GM12878 (cell line): ENCODE results near the gene MAML2. TPM values are rescaled to one million over a fixed set of nuclear protein-coding genes. Genes with fewer than 3 reads are reported as not detected.

Experiments used
- ATAC-seq: fragments of 200-7000 bp; cut with Tn5 transposase; 3 replicates; pipeline ENCODE4 v1.9.1; 2020; ENCODE audit warnings: mild to moderate bottlenecking, moderate library complexity
- BruUV-seq: library from RNA; stranded (reverse); fragments of 400-500 nt; replicated peaks from 2 replicates; lab custom pipeline; 2021; lab: Mats Ljungman, UMichigan
- CTCF ChIA-PET: fragments of 300-600 bp; sonication (Branson Sonifier 250); formaldehyde crosslinking; extraction: SDS; loops from one replicate; lab custom pipeline; 2021; ENCODE audit warnings: inconsistent platforms; lab: Yijun Ruan, JAX
- POLR2A ChIA-PET: fragments of 350-600 bp; formaldehyde crosslinking; extraction: SDS; loops from one replicate; lab custom pipeline; 2021; ENCODE audit warnings: inconsistent platforms; lab: Charles Lee
- RAD21 ChIA-PET: fragments of 300-600 bp; sonication (Branson Sonifier 250); formaldehyde crosslinking; loops from one replicate; lab custom pipeline; 2023; ENCODE audit warnings: antibody characterized with exemption; ENCODE audit not compliant: unreplicated experiment; lab: Charles Lee
- SMC1A ChIA-PET: fragments of 300-600 bp; sonication (Branson Sonifier 250); formaldehyde crosslinking; loops from one replicate; lab custom pipeline; 2023; ENCODE audit not compliant: unreplicated experiment, uncharacterized antibody; lab: Charles Lee
- DNase-seq: peaks from one replicate; pipeline ENCODE4 v3.0.0-alpha.2; 2011; ENCODE audit warnings: low read depth, low spot score
- FAIRE-seq: peaks from 3 replicates; lab custom pipeline; 2011; peaks lifted over from hg19 to GRCh38; lab: Jason Lieb, UNC
- H2AFZ ChIP-seq: 2 replicates; pipeline ENCODE4 v1.6.0; 2011; ENCODE audit warnings: low read depth, low read length, control low read depth; ENCODE audit not compliant: control insufficient read depth
- H3K27ac ChIP-seq: 2 replicates; pipeline ENCODE4 v1.5.1; 2011; ENCODE audit warnings: control low read depth; ENCODE audit not compliant: control insufficient read depth, insufficient read depth
- H3K27me3 ChIP-seq, 2 experiments: replicated peaks in 1 of 2; 2 replicates each; pipeline versions ENCODE4 v1.6.0 to v1.6.1; 2011; ENCODE audit warnings: low read length in 1 of 2; ENCODE audit not compliant: control insufficient read depth in 2 of 2, insufficient read depth in 2 of 2
- H3K36me3 ChIP-seq, 2 experiments: 2 replicates each; pipeline ENCODE4 v1.5.1; 2011; ENCODE audit warnings: low read length in 1 of 2; ENCODE audit not compliant: control insufficient read depth in 2 of 2, insufficient read depth in 2 of 2
- H3K4me1 ChIP-seq: 2 replicates; pipeline ENCODE4 v1.6.1; 2011; ENCODE audit warnings: mild to moderate bottlenecking, low read length, moderate library complexity, mixed read lengths; ENCODE audit not compliant: control insufficient read depth, insufficient read depth
- H3K4me2 ChIP-seq: 2 replicates; pipeline ENCODE4 v1.6.0; 2011; ENCODE audit warnings: control low read depth; ENCODE audit not compliant: control insufficient read depth, insufficient read depth
- H3K4me3 ChIP-seq: fragments of 200-600 bp; sonication (generic); 2 replicates; pipeline ENCODE4 v1.5.1; 2016
- H3K79me2 ChIP-seq: 2 replicates; pipeline ENCODE4 v1.6.0; 2011; ENCODE audit warnings: low read length; ENCODE audit not compliant: control insufficient read depth, insufficient read depth
- H3K9ac ChIP-seq: 2 replicates; pipeline ENCODE4 v1.8.0; 2011; ENCODE audit warnings: low read length, control low read depth, mixed read lengths; ENCODE audit not compliant: control insufficient read depth, insufficient read depth
- H3K9me3 ChIP-seq: replicated peaks from 3 replicates; pipeline ENCODE4 v1.5.1; 2011; ENCODE audit warnings: mild to moderate bottlenecking, low read length; ENCODE audit not compliant: control insufficient read depth, insufficient read depth
- H4K20me1 ChIP-seq: 2 replicates; pipeline ENCODE4 v1.6.0; 2011; ENCODE audit not compliant: control insufficient read depth, insufficient read depth
- GABPA ChIP-seq: IDR thresholded peaks from 2 replicates; pipeline ENCODE4 v1.6.1; 2014; ENCODE audit warnings: antibody characterized with exemption, low read depth, mild to moderate bottlenecking, inconsistent platforms
- NR2C2 ChIP-seq: IDR thresholded peaks from 2 replicates; pipeline ENCODE4 v1.6.1; 2011; ENCODE audit warnings: borderline replicate concordance, low read depth; ENCODE audit not compliant: control insufficient read depth, insufficient read length
- PKNOX1 ChIP-seq: fragments of 450-650 bp; IDR thresholded peaks from 2 replicates; pipeline ENCODE4 v1.6.1; 2016; ENCODE audit warnings: mild to moderate bottlenecking
- RUNX3 ChIP-seq: IDR thresholded peaks from 2 replicates; pipeline ENCODE4 v1.6.1; 2012; ENCODE audit warnings: low read length, inconsistent platforms
- WGBS: methylation state at CpG from one replicate; pipeline ENCODE4 v1.1.6; 2016; ENCODE audit warnings: low lambda C conversion rate; ENCODE audit not compliant: insufficient replicate concordance, insufficient coverage; ENCODE audit errors: missing lambda C conversion rate; 5-methylcytosine and 5-hydroxymethylcytosine counted together
- in situ Hi-C: fragments of 300-500 bp; cut with MboI; formaldehyde crosslinking; loops from 9 replicates; pipeline ENCODE4 v1.14.3; 2018; ENCODE audit warnings: mixed read lengths
- intact Hi-C: fragments of 100-400 bp; cut with micrococcal nuclease; formaldehyde crosslinking; loops from one replicate; pipeline ENCODE4 v1.14.2; 2022; ENCODE audit not compliant: unreplicated experiment
- polyA plus RNA-seq, 11 experiments: library from polyadenylated mRNA; depleted of rRNA in 4 of 11; unstranded in 6 of 11; stranded (reverse) in 5 of 11; fragments of >200 nt; fragmentation: Nextera tagmentation in 4 of 11; fragmentation: Illumina TruSeq in 1 of 11; extraction: Ambion mirVana in 4 of 11; extraction: Trizol in 1 of 11; gene quantifications; 1 replicate in 1 of 11; 2 replicates in 10 of 11; pipeline versions ENCODE4 v1.2.1 to v1.2.3, GENCODE V29; 2011 to 2016; ENCODE audit warnings: inconsistent platforms in 2 of 11, missing spikeins in 2 of 11, low read depth in 1 of 11
- total RNA-seq, 4 experiments: library from RNA; depleted of rRNA in 3 of 4; stranded (reverse); fragments of >200 nt in 3 of 4; fragmentation: Illumina TruSeq in 1 of 4; extraction: Trizol in 1 of 4; gene quantifications; 2 replicates each; pipeline versions ENCODE4 v1.2.1 to v1.2.3, GENCODE V29; 2013 to 2021

The MAML2 gene
- total and polyA plus RNA-seq, 10 of the 15 experiments (the other 5 are each of a cell fraction or from before 2014, with no cell fraction given): 2.5 to 15.1 (median 12.0) TPM

- BruUV-seq: no TSS peak
- FAIRE-seq: peak; percentile 78
- no peaks in the 10 kb centered on the region; a peak in 1 of 4 replicates for H3K36me3 ChIP-seq
- ATAC-seq: peak; percentile 71
- no peak overlapping the region for H3K9ac ChIP-seq
- no peaks in the 10 kb centered on the region for H3K27me3 ChIP-seq
- in situ Hi-C loops (no loop called here), intact Hi-C loops (no loop called here)
- DNase-seq: no peak
- H3K4me3 ChIP-seq: no peak overlapping the region
- peaks cover 50% of the 10 kb centered on the region for H3K79me2 ChIP-seq
- H3K9me3 ChIP-seq: no peaks in the 10 kb centered on the region; the same call in 1 of the 3 replicates
- CTCF ChIA-PET: interaction anchor here (0.6 to 6.1 kb wide), 10 partner anchors 9 to 443 kb away, joined by 3 to 39 read pairs (median 4); partner anchors contain the start of gene MAML2
- peak overlapping the region; percentile 42; the same call in 1 of the 2 replicates for H3K27ac ChIP-seq
- RAD21 ChIA-PET: interaction anchor here (0.5 to 4.9 kb wide), 9 partner anchors 12 to 68 kb away, joined by 3 to 27 read pairs (median 4); partner anchors contain the start of gene MAML2
- TF ChIP-seq NR2C2: no peak
- TF ChIP-seq GABPA: no peak
- TF ChIP-seq PKNOX1: peak; percentile 75
- no peak for TF ChIP-seq RUNX3
- H3K4me1 ChIP-seq: peaks cover 37% of the 10 kb centered on the region
- POLR2A ChIA-PET: interaction anchor here (0.7 to 2.8 kb wide), 3 partner anchors 11 to 64 kb away, joined by 4 to 13 read pairs (median 4); partner anchors contain the start of gene MAML2
- WGBS: 92% methylated on average over 3 of the region's 3 CpGs
- H3K4me2 ChIP-seq: no peak overlapping the region; the same call in 1 of the 2 replicates
- no peak overlapping the region for H2AFZ ChIP-seq
- SMC1A ChIA-PET: interaction anchor here (0.5 to 5.1 kb wide), 23 partner anchors 8 to 564 kb away, joined by 3 to 64 read pairs (median 4); partner anchors contain the start of gene MAML2
- no peaks in the 10 kb centered on the region for H4K20me1 ChIP-seq
Observed at GRCh38 chr11:96279018-96279895, 63.7 kb downstream of the MAML2 start.
